A549 (cell line): Measurements from ENCODE around the gene RNF4.

ENCODE experiments used
- CEBPB ChIP-seq, 2 experiments: fragments of >200 bp in 1 of 2; sonication (Bioruptor Twin) in 1 of 2; formaldehyde crosslinking in 1 of 2; IDR thresholded peaks; 2 replicates each; pipeline ENCODE4 v1.6.1; 2012 to 2016
- CTCF ChIP-seq: fragments of >200 bp; sonication (Bioruptor Twin); formaldehyde crosslinking; IDR thresholded peaks from 3 replicates; pipeline ENCODE4 v1.5.1; 2016
- MAZ ChIP-seq: fragments of 150-350 bp; IDR thresholded peaks from 2 replicates; pipeline ENCODE4 v1.6.1; 2014; ENCODE audit warnings: antibody characterized with exemption, low read depth, low read length, borderline replicate concordance

- TF ChIP-seq CTCF (no peak), CEBPB (IDR thresholded peaks at IDR 0.05) (no peak), MAZ (no peak)
Observed at GRCh38 chr4:2560167-2560566, 91.3 kb downstream of the RNF4 start.
